ENCODE measurements around the gene STK17B. TPM values are rescaled to one million over a fixed set of nuclear protein-coding genes. Genes with fewer than 3 reads are reported as not detected.

STK17B gene
- total and polyA plus RNA-seq, 2 of the 8 experiments (the other 6 are each of a cell fraction or from before 2014, with no cell fraction given): 1.8 to 10.5 TPM

GRCh38 chr2:196217116-196217515 lies 45.7 kb upstream of the STK17B start:
- peaks cover 0 to 3% (median 0%) of the 10 kb centered on the region in 4 experiments; a peak in 1 of 7 replicates for H3K4me1 ChIP-seq (replicated peaks in 1 of 4; ENCODE audit: control insufficient read depth in 3 of 4, insufficient read depth in 4 of 4, low read length in 3 of 4)
- no peak overlapping the region for H4K5ac ChIP-seq (ENCODE audit: insufficient read length, low read depth, low read length)
- no peak overlapping the region for H3K18ac ChIP-seq (ENCODE audit: extremely low read depth, low read length)
- 93% methylated on average over 4 of the region's 4 CpGs; no CpG with 5 or more reads in 1 of the 2 experiments for WGBS, 2 experiments (ENCODE audit: extremely low coverage in 1 of 2, insufficient coverage in 1 of 2, insufficient read length in 1 of 2, insufficient replicate concordance in 2 of 2, low coverage in 1 of 2, low lambda C conversion rate in 2 of 2, missing lambda C conversion rate in 1 of 2)
- H4K8ac ChIP-seq (ENCODE audit: extremely low read depth, insufficient read depth, low read length): no peak overlapping the region
- H3K4me3 ChIP-seq (ENCODE audit: extremely low read depth in 1 of 4, insufficient read depth in 2 of 4, low read depth in 3 of 4, low read length in 4 of 4): no peak overlapping the region
- no peak overlapping the region for H2BK12ac ChIP-seq (ENCODE audit: low read depth, low read length)
- no peak overlapping the region for H2BK15ac ChIP-seq (ENCODE audit: low read length)
- no peak overlapping the region for H3K23ac ChIP-seq (ENCODE audit: insufficient read length)
- H3K4ac ChIP-seq (replicated peaks; ENCODE audit: insufficient read length, low read depth, low read length): no peak overlapping the region
- no peaks in the 10 kb centered on the region for H3K79me1 ChIP-seq (ENCODE audit: low read depth, low read length)
- no peak for DNase-seq (ENCODE audit: low read depth in 1 of 2, low spot score in 2 of 2)
- H3K27ac ChIP-seq (ENCODE audit: low read depth, low read length): no peak overlapping the region
- H4K20me1 ChIP-seq (replicated peaks in 1 of 2; ENCODE audit: control insufficient read depth in 1 of 2, insufficient read depth in 2 of 2, low read length in 2 of 2): no peaks in the 10 kb centered on the region
- no peaks in the 10 kb centered on the region for H3K23me2 ChIP-seq (ENCODE audit: low read depth, low read length)
- no peaks in the 10 kb centered on the region for H3K27me3 ChIP-seq (replicated peaks in 1 of 4; ENCODE audit: control insufficient read depth in 3 of 4, extremely low read depth in 1 of 4, insufficient read depth in 3 of 4, low read length in 3 of 4)
- H2BK5ac ChIP-seq (ENCODE audit: low read depth, low read length): no peak overlapping the region
- H3K14ac ChIP-seq (ENCODE audit: insufficient read length): no peak overlapping the region
- no peak overlapping the region for H4K91ac ChIP-seq (replicated peaks; ENCODE audit: insufficient read length, low read length)
- H2AK5ac ChIP-seq (ENCODE audit: low read depth, low read length): no peak overlapping the region
- ChIA-PET POLR2A (ENCODE audit: partially characterized antibody) (no interaction called here), CTCF (ENCODE audit: partially characterized antibody) (no interaction called here)
- no peak overlapping the region for H2AFZ ChIP-seq (ENCODE audit: low read length)
- no peaks in the 10 kb centered on the region for H3K36me3 ChIP-seq (ENCODE audit: control insufficient read depth in 2 of 4, insufficient read depth in 4 of 4, low read length in 3 of 4)
- H3K9me3 ChIP-seq (ENCODE audit: insufficient read depth in 2 of 2, low read depth in 1 of 2, low read length in 1 of 2): no peaks in the 10 kb centered on the region
- no peak overlapping the region for H2BK120ac ChIP-seq (replicated peaks; ENCODE audit: low read depth, low read length)
- FAIRE-seq: no peak
- no peak overlapping the region for H3K56ac ChIP-seq (replicated peaks; ENCODE audit: insufficient read length, low read depth, low read length)
- no peak overlapping the region for H2BK20ac ChIP-seq (ENCODE audit: low read length)
- H3K4me2 ChIP-seq (ENCODE audit: insufficient read depth in 1 of 2, low read depth in 2 of 2, low read length in 2 of 2): no peak overlapping the region
- H3K79me2 ChIP-seq (ENCODE audit: control insufficient read depth in 1 of 2, insufficient read depth in 2 of 2, low read length in 2 of 2): no peaks in the 10 kb centered on the region
- H3K9ac ChIP-seq (replicated peaks in 1 of 4; ENCODE audit: extremely low read depth in 1 of 4, low read depth in 3 of 4, low read length in 3 of 4): no peak overlapping the region
- TF ChIP-seq BRCA1 (IDR thresholded peaks at IDR 0.05; ENCODE audit: low read depth, low read length) (no peak), JUND (IDR thresholded peaks at IDR 0.05; ENCODE audit: low read length) (no peak)

All from H1 (cell line).